T-helper 1 cell (primary cell): ENCODE measurements around the gene HMHB1.
A peak's percentile ranks its signal among the peaks of the same experiment; 100 is the strongest.
"Not testable (repeated sequence)": the region's sequence is repeated elsewhere in the genome, so short reads cannot be mapped to it uniquely, and the experiment has no call there.

Source experiments
- DNase-seq, 5 donors: peaks; one replicate each; pipeline ENCODE4 v3.0.0-alpha.2; 2012 to 2020

HMHB1 gene

GRCh38 chr5:143805861-143806260 is 6.1 kb upstream of the HMHB1 start:
- DNase-seq, result no peak

- DNase-seq, result no peak
These were observed 5.4 kb upstream of the HMHB1 start for GRCh38 chr5:143806579-143806978.

DNA sequence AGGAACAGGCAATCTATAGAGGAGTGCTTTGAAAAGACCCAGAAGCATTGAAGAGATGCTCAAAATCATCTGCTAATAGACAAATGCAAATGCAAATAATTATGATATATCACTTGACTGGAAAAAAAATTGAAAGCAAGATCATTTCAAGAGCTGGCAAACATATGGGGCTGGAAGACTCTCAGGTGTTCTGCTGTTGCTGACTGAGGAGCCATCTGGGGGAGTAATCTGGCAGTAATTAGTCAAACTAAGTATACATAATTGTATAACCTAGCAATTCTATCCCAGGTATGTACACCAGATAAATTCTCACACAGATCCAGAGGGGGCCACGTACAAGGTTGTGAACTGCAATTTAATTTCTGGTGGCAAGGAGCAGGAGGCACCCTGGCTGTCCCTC is 4.6 kb upstream of the HMHB1 start:
- DNase-seq, result no peak

DNA sequence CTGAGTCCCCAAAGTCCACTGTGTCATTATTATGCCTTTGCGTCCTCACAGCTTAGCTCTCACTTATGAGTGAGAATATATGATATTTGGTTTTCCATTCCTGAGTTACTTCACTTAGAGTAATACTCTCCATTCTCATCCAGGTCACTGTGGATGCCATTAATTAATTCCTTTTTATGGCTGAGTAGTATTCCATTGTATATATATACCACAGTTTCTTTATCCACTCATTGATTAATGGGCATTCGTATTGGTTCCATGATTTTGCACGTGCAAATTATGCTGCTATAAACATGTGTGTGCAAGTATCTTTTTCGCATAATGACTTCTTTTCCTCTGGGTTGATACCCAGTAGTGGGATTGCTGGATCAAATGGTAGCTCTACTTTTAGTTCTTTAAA is 4.4 kb downstream of the HMHB1 start:
- not testable (repeated sequence) for DNase-seq

GRCh38 chr5:143819716-143820115 is 7.8 kb downstream of the HMHB1 start:
- no peak for DNase-seq

- no peak for DNase-seq
These were observed 8.5 kb downstream of the HMHB1 start for GRCh38 chr5:143820451-143820850.

- peak; percentile 48 to 82 (median 70) for DNase-seq
These were observed 13.1 kb downstream of the HMHB1 start for GRCh38 chr5:143824851-143825720.

DNA sequence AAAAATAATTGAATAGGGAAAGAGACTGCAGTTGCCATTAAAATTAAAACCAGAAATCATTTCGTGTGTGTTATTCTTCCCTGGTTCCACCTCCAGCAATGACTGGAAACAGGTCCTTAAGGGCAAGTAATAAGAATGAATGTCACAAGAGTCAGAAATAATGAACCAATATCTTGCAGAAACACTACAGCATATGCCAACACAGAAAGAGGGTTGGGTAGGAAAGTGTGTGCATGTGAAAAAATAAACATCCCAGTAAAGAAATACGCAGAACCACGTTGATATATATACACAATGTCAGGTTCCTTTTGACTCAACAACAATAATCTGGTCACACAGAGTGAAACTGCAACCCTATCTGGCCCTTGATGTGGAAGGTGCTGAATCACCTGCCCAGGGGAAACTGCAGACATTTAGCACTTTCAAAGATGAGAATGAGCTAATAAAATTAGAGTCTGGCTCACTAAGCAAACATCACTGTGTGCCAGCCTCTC is 15.0 kb downstream of the HMHB1 start:
- DNase-seq, result peak in 1 of 5 donors; percentile 82

GRCh38 chr5:143828710-143829109 is 16.7 kb downstream of the HMHB1 start:
- peak in 1 of 5 donors; percentile 44 for DNase-seq

DNA sequence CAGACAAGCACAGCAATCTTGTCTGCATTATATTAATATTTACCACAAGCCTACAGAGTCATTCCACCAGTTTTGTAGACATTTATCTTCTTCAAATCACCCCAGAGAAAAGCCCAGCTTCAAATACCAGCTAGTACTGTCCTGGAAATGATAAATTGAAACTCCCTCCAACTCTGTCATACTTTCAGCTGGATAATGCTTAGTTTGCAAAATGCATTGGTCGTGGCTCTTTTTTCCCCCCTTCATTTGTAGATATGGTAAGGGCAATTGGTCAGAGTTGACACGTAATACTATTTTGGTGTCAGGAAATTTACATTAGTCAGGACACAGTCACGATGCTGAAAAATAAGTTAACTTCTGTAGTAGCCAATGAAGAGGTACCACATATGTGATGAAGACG is 21.2 kb downstream of the HMHB1 start:
- no peak for DNase-seq

DNA sequence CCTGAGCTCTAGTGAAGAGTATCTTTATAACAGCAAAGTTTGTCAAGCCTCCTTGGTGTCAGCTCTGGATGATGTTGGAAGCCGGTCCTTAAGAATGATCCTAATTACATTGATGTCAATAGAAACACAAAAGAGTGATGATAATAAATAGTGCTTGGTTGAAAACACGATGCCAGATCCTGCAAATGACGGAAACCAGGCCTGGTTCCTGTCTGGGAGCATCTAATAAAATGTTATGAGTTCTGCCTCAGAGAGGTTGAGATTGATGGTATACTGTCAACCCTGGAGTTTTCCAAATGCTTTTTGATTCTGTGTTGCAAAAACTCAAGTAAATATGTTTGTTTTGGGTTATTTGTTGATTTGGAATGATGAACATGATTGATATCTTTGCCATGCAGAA is 23.3 kb downstream of the HMHB1 start:
- DNase-seq, result no peak

DNA sequence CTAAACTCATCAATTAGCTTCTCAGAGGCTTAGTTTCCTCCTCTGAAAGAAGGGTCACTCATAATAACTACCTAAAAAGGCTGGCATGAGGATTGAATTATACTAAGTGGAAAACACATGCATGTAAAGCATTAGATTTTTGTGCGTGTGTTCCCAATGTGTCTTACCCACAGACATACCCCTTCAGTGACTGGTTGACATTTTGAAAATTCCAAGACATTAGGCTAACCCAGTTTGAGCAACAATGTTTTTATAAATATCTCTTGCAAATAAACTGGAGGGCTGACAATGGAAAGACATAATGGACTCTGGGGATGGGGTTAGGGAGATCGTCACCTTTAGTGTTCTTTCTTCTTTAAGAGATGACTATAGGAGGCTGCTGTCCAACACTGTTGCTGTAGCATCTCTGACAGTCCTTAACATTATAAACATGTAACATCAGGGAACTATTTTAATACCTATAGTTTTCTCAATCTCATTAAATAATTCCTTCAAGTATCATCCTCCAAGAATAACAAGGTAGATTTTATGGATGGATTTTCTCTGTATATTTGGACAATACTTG is 24.3 kb downstream of the HMHB1 start:
- DNase-seq, result no peak

GRCh38 chr5:143837306-143837848 is 25.4 kb downstream of the HMHB1 start:
- no peak for DNase-seq

GRCh38 chr5:143841446-143841845 is 29.5 kb downstream of the HMHB1 start:
- DNase-seq, result no peak

DNA sequence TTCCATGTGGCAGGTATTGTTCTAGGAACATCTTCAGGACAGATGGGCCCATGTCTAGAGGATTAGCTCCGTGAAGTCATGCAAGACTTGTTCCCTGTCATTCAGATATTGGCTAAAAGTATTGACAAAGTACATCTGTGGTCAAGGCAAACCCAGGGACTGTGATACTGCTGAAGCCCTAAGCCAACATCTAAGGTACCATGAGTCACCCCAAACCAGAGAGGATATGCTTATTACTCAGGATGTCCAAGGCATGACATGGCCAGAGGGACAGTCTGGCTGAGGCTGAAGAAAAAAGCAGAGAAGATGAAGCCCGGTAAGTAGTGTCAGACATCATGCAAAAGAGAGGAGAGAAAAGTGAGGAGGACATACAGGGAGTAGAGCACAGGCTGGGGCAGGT is 31.0 kb downstream of the HMHB1 start:
- DNase-seq, result no peak

DNA sequence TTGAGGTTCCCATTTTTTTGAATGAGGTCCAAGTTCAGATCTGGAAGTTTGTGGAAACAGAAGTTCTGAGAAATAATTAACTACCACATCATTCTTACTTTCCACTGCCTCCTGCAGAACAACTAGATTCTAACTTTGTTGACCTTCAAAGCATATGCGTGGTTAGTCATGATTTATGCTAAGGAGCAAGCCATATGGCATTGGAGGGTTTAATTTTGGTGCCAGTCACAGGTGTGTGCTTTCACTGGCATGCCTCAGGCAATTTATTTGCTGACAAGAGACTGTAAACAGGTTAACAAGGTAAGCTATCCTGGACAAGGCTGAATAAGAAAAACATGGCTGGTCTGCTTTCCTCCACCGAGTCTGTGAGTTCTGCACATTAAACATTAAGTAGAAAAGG is 31.5 kb downstream of the HMHB1 start:
- no peak for DNase-seq

DNA sequence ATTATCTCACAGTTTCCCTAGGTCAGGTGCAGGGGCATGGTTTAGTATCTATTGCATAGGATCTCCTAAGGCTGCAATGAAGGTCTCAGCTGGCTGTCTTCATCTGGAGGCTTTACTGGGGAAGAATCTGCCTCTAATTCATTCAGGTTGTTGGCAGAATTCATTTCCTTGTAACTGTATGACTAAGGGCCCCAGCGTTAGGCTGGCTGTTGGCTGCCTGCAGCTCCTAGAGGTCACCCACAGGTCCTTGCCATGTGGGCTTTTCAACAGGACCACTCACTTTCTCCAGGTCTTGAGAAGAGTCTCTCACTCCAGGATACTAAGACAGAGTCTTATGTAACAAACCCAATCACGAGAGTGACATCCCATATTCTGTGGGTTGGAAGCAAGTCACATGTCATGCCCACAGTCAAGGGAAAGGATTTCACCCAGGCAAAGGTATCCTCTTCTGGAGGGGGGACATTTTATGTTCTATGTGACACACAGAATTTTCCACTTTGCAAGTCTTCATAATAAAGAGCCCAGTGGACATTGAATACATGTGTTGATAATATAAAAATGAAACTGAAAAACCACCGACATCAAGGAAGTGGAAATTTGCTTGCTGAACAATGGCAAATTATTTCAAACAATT is 38.2 kb downstream of the HMHB1 start:
- peak in 1 of 5 donors; percentile 2 for DNase-seq

- no peak for DNase-seq
These were observed 39.4 kb downstream of the HMHB1 start for GRCh38 chr5:143851383-143851782.

DNA sequence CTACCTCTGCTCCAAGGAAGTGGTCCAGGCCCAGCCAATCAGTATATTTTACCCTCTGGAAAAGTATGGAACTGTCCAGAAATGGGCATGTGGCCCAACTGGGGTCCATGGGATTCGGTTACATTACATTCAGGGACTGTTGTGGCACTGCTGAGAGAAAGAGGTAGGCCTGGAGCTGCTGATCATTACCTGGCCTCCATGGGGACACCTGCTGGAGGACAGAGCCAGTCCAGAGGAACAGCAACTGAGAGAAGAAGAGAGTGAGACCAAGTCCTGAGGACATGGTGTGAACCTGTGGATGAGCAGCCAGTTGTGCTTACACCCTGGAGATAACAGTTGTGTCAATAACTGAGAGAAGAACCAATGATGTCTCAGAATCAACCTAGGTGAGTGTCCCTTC is 48.2 kb downstream of the HMHB1 start:
- DNase-seq, result no peak

- DNase-seq, result no peak
These were observed 50.3 kb downstream of the HMHB1 start for GRCh38 chr5:143862271-143862670.

DNA sequence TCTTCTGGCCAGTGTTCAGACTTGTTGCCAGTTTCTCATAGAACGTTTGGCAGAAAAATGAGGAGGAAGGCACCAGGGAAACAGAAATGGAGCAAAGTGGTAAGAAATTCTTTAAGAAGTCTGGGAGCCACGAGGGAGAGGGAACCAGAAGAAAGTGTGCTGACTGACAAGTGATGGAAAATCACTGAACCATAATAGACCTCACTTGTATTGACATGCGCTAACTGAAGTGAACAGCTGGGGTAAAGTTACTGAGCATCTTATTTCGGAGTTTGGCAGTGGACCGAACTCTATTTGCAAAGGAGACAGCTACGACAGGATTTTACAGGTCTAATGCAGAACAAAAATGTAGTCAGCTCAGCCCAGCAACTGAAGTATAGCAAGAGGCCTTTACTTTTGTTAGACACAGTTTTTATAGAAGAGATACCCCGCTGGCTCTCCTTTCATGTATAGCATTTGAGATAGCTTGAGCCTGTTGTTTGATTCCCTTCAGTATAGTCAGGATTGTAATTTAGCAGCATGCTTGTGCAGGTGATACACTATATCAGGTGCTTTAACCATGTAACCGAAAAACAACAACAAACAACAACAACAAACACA is 53.6 kb downstream of the HMHB1 start:
- DNase-seq, result no peak
